ENCODE data around the gene CXCL17.

GRCh38 chr19:42445948-42446347 lies 3.2 kb upstream of the CXCL17 start:
- TF ChIP-seq CTCF (IDR thresholded peaks at IDR 0.05) (no peak), POLR2A (IDR thresholded peaks at IDR 0.05) (no peak)
